Caki2 (cell line): ENCODE results near the gene ARHGDIB. TPM values are rescaled to one million over a fixed set of nuclear protein-coding genes. Genes with fewer than 3 reads are reported as not detected.
A peak's percentile ranks its signal among the peaks of the same experiment; 100 is the strongest.

ENCODE experiments used
- DNase-seq: peaks from one replicate; pipeline ENCODE4 v3.0.0-alpha.2; 2015; ENCODE audit warnings: low read depth
- in situ Hi-C: cut with HindIII; loops from 2 replicates; pipeline ENCODE4 v1.10.0; 2016; ENCODE audit warnings: low sequenced_read_pairs, low pct_unique_long_range_greater_than_20kb, mixed read lengths
- total RNA-seq: library from RNA; depleted of rRNA; stranded (reverse); fragments of >200 nt; shearing (Covaris generic); gene quantifications from 2 replicates; pipeline ENCODE4 v1.2.3, GENCODE V29; 2014; ENCODE audit warnings: low replicate concordance; rRNA removed

ARHGDIB gene
- total RNA-seq = 3.8 and 11.8 TPM in 2 replicates

- DNase-seq = no peak
- in situ Hi-C loops = no loop called here
These were observed at the start of gene ARHGDIB for GRCh38 chr12:14961466-14962152. ARHGDIB (minus strand) TSS chr12:14961601; CDS start chr12:14950712, 10,889 bp downstream.

GRCh38 chr12:15011162-15011561 is 49.8 kb upstream of the ARHGDIB start:
- no peak for DNase-seq
- in situ Hi-C loops = no loop called here

DNA sequence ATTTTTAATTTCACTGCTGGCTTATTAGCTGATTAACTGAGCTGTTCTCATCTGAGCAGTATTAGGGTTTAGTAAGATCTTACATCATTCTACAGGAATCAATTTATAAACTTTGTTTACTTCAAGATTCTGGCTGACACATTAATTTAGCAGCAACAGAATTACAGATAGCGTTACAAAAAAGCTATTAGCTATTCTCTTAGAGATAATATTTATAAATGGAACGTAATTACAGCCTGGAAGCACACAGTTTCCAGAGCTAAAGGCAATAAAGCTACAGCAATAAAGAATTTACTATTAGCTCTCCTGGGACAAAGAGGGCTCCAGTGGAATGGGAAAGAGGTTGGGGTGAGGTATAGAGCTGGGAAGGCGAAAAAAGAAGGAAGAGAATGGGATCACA is 46.1 kb upstream of the ARHGDIB start:
- in situ Hi-C loops = no loop called here

DNA sequence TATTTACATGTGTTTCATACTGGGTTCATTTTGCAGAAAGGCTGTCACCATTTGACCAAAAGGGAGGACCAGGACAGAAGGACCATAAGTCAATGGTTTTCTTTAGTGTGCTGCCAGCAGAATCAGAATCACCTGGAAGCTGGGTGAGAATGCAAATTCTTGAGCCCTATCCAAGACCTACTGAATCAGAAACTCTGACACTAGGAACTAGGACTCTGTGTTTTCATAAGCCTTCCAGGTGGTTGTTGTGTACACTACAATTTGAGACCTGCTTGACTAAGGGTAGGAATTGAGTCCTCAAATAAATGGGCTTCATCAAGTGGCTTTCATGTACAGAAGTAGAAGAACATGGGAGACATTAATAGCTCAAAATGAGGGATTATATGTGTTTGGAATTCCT is 43.7 kb upstream of the ARHGDIB start:
- DNase-seq = no peak
- in situ Hi-C loops = no loop called here

More for the DNA sequence above, 46.1 kb upstream of the ARHGDIB start:
- no peak for DNase-seq

GRCh38 chr12:15004421-15004820 is 43.0 kb upstream of the ARHGDIB start:
- DNase-seq = no peak
- in situ Hi-C loops = no loop called here

GRCh38 chr12:15001733-15002382 is 40.5 kb upstream of the ARHGDIB start:
- no peak for DNase-seq
- in situ Hi-C loops = no loop called here

DNA sequence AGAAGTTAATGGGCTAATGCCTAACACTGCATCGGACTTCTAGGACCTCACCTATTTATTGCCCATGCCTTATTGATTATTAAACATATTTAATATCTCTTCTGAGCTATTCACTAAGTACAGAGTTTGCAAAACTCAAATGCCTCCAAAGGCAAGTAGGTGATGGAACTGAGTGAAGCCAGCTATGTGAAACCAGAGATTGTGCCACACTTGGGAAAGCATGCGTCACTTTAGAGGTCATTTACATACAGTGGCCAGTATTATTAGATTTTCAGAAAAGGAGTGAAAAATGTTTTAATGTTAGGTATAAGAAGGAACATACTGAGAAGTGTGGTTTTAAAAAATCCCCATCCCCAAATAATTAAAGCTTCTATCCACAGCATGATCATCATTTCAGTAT is 39.2 kb upstream of the ARHGDIB start:
- no peak for DNase-seq
- in situ Hi-C loops = no loop called here

DNA sequence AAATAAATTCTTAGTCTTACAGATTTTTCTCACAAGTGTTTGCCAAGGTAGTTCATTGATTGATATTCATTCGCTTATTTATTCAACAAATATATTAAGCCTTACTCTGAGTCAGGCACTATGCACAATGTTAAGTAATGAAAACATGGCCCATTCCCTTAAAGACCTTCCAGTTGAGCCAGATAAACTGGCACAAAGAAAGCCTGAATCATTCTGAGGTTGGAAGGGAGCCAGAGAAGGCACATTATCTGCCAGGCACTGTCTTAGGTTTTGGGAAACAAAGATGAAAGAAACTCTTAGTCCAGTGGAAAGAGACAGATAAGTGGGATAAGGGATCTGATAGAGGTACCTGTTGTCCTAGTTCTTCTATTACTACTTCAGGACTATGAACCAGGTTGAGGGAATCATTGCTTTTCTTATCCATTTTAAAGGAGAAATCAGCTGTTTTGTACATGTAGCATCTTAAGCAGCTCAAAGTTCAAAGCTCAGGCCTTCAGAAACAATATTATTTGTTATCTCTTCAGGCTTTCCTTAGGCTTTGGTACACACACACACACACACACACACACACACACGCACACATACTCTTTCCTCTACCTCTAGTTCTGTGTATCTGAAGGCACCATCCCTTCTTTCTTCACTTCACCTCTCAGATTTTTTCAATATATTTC is 38.4 kb upstream of the ARHGDIB start:
- DNase-seq = peak; percentile 20

DNA sequence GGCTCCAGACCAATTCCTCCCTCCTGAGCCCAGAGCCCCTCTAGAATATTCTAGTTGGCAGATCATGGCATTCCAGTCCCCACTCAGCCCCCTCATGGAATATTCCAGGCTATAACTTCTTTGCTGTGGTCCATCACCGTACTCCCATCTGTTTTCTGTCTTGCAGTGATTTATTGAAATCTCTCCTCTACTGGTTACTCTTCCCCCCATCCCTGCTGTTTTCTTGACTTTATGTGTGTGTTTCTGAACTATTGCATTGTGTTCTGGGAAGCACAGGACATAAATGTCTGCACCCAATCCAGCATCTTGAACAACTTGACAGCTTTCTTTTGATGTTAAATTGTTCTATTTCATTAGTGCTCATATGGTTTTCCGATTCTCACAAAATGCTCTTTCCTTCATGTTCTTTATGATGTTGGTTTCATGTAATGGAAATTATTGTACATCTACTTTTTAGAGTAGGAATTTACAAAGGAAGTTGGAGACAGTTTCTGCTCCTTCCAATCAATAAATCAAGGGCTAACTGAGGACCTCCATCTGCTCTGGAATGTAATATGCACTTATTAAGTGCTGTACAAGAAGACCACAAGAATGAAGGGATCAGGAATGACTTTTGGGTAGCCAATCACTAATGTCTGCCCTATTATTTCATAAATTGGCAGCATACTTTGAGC is 37.8 kb upstream of the ARHGDIB start:
- peak; percentile 8 for DNase-seq
- in situ Hi-C loops = no loop called here

More for the DNA sequence above, 38.4 kb upstream of the ARHGDIB start:
- in situ Hi-C loops = no loop called here

DNA sequence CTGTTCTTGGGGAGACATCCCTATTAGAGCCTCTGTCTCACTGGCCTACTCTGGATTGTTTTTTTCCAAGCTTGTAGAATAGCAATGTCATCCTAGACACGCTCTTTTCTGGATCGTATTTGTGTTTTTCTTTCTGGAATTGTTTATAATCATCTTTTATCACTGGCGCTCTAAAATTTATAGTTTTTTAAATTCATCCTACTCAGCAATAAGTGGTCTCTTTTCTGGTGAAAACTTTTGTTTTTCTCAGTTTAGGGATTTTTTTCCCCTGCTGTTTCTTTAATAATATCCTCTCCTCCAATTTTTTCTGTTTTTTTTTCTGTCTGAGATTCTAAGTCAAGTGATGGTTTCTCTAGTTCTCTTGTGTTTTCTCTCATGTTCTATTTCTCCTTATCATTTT is 36.6 kb upstream of the ARHGDIB start:
- DNase-seq = no peak
- in situ Hi-C loops = no loop called here

DNA sequence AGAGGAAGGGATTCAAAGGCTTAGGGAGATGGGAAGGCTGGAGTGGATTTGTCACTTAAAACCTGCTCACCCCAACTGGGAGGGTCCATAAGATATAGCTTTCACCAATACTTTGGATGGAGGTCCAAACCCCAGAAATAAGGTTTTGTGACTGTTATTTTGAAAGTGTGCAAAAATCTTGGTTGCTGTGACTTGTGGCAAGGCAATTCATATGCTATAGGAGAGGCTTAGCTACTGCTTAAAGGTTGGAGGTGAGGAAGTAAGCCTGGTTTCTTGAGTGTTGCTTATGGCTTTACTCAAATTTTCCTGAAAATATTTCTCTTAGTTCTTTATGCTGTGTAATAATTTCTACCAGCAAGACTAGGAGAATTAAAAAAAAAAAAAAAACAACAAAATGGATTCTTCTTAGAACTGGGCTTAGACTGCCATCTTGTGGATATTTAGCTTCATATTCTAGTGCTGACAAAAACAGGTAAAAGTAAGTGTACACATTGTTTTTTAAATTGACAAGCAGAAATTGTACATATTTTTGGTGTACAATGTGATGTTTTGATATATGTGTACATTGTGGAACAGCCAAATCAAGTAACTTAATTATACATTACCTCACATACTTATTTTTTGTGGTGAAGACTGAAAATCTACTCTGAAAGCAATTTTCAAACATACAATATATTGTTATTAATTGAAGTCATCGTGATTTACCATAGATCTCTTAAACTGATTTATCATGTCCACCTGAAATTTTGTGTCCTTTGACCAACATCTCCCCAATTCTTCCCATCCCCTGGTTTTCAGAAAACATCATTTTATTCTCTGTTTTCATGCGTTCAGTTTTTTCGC is 34.4 kb upstream of the ARHGDIB start:
- DNase-seq = peak; percentile 58
- in situ Hi-C loops = no loop called here

GRCh38 chr12:14994610-14995009 is 33.2 kb upstream of the ARHGDIB start:
- no peak for DNase-seq
- in situ Hi-C loops = no loop called here

GRCh38 chr12:14993537-14994266 is 32.3 kb upstream of the ARHGDIB start:
- DNase-seq = no peak
- in situ Hi-C loops = no loop called here

- in situ Hi-C loops = no loop called here
- DNase-seq = no peak
These were observed 31.7 kb upstream of the ARHGDIB start for GRCh38 chr12:14993117-14993516.

DNA sequence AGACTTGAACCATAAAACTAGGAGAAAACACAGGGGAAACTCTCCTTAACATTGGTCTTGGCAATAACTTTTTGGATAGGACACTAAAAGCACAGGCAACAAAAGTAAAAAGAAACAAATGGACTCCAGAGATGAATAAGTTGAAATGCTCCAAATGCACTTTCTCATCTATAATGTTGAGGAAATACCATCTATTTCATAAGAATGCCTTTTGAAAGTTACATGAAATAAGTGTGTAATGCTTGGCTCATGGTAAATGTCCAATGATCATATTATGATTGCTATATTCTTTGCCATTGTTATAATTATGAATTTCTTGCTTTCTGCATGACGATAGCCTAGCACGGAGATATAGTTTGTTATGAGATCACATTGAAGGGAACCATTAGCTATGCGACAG is 31.3 kb upstream of the ARHGDIB start:
- no peak for DNase-seq
- in situ Hi-C loops = no loop called here

GRCh38 chr12:14991069-14991468 is 29.7 kb upstream of the ARHGDIB start:
- in situ Hi-C loops = no loop called here

GRCh38 chr12:14989790-14990189 is 28.4 kb upstream of the ARHGDIB start:
- no peak for DNase-seq
- in situ Hi-C loops = no loop called here

More at GRCh38 chr12:14991069-14991468, 29.7 kb upstream of the ARHGDIB start:
- no peak for DNase-seq
